Raji (cell line): ENCODE results near the gene EPB41L4A.

Experiments used
- POLR2A ChIP-seq: IDR thresholded peaks from 2 replicates; pipeline ENCODE4 v1.6.1; 2011; ENCODE audit warnings: low read depth, low read length, control low read depth; ENCODE audit not compliant: insufficient read depth

Gene EPB41L4A

GRCh38 chr5:112407666-112408065, 11.4 kb downstream of the EPB41L4A start:
- no peak for TF ChIP-seq POLR2A

- TF ChIP-seq POLR2A, result no peak
These were observed 11.8 kb downstream of the EPB41L4A start for GRCh38 chr5:112407240-112407639.

GRCh38 chr5:112403069-112403468, 16.0 kb downstream of the EPB41L4A start:
- TF ChIP-seq POLR2A, result no peak

- no peak for TF ChIP-seq POLR2A
These were observed 17.2 kb downstream of the EPB41L4A start for GRCh38 chr5:112401924-112402323.

GRCh38 chr5:112397690-112398089, 21.4 kb downstream of the EPB41L4A start:
- no peak for TF ChIP-seq POLR2A

GRCh38 chr5:112396430-112396829, 22.6 kb downstream of the EPB41L4A start:
- no peak for TF ChIP-seq POLR2A

- TF ChIP-seq POLR2A, result no peak
These were observed 28.8 kb downstream of the EPB41L4A start for GRCh38 chr5:112390327-112390726.

GRCh38 chr5:112388739-112389138, 30.3 kb downstream of the EPB41L4A start:
- no peak for TF ChIP-seq POLR2A

- no peak for TF ChIP-seq POLR2A
These were observed 31.0 kb downstream of the EPB41L4A start for GRCh38 chr5:112388074-112388473.

- no peak for TF ChIP-seq POLR2A
These were observed 32.3 kb downstream of the EPB41L4A start for GRCh38 chr5:112386766-112387165.

GRCh38 chr5:112385969-112386368, 33.1 kb downstream of the EPB41L4A start:
- no peak for TF ChIP-seq POLR2A

GRCh38 chr5:112385566-112385965, 33.5 kb downstream of the EPB41L4A start:
- no peak for TF ChIP-seq POLR2A

- TF ChIP-seq POLR2A, result no peak
These were observed 34.6 kb downstream of the EPB41L4A start for GRCh38 chr5:112384523-112384922.

- TF ChIP-seq POLR2A, result no peak
These were observed 36.2 kb downstream of the EPB41L4A start for GRCh38 chr5:112382886-112383285.

- TF ChIP-seq POLR2A, result no peak
These were observed 37.6 kb downstream of the EPB41L4A start for GRCh38 chr5:112381521-112381920.

- no peak for TF ChIP-seq POLR2A
These were observed 39.3 kb downstream of the EPB41L4A start for GRCh38 chr5:112379542-112380325.

- no peak for TF ChIP-seq POLR2A
These were observed 44.3 kb downstream of the EPB41L4A start for GRCh38 chr5:112374818-112375217.
